GM18861 (cell line): ENCODE results near the gene ADGRG7.

Experiments used
- ATAC-seq: cut with Tn5 transposase; IDR thresholded peaks from one replicate; pipeline ENCODE4 v1.9.1; 2021; ENCODE audit not compliant: unreplicated experiment

ADGRG7 gene

DNA sequence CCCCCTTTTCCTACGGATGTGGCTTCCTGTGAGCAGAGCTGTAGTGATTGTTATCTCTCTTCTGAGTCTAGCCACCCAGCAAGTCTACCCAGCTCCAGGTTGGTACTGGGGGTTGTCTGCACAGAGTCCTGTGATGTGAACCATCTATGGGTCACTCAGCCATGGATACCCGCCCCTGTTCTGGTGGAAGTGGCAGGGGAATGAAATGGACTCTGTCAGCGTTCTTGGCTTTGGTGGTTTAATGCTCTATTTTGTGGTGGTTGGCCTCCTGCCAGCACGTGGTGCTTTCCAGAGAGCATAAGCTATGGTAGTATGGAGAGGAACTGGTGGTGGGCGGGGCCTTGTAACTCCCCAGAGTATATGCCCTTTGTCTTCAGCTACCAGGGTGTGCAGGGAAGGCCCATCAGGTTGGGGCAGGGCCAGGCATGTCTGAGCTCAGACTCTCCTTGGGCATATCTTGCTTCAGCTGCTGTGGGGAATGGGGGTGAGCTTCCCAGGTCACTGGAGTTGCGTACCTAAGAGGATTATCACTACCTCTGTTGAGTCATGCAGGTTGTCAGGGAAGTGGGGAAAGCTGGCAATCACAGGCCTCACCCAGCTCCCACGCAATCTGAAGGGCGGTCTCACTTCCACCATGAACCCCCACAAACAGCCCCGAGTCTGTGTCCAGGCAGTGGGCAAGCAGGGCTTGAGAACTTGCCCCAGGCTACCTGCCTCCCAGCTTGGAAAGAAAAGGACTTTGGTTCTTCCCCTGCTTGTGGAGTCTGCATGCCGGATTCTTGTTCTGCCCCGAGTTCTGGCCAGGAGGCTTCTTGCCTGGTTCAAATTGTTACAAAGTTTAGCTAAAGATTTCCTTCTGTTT, 9.0 kb upstream of the ADGRG7 start:
- ATAC-seq, result no peak

DNA sequence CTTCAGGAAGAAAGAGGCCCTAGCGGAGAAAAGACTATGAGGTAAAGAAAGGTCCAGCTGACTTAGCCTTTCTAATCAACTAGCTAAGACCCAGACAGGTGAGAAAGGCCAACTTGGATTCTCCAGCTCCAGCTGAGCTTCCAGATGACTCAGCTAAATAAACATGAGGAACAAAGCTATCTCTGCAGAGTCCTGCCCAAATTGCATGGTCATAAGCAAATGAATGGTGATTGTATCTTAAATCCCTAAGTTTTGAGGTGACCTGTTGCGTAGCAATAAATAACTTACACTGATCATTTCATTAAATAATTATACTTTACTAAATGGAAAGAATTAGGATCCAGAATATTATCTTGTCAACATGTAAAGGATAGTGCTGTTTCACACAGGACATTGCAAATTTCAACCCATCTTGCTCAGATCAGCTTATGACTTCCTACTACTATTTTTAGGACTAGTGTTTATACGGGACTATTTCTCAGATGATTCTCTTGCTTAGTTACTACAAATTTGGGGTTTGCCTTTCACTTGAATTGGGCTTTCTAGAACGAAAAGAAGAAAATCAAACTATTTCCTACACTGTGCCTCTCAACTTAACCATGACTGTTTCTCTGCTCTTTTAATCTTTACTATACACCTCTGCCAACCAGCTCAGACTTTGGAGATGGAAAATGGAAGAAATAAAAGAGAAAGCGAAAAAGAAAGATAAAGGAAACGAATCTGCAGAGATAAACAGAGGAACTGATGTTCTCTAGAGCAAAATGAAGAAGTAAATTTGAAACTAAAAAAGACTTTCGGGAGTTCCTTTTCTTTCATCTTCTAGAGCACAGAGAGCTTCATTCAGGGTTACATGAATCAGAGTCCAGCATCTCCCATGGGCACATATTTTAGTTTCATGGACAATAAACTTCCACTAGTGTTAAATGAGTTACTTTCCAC, 6.6 kb upstream of the ADGRG7 start:
- no peak for ATAC-seq

GRCh38 chr3:100603469-100603868, 5.9 kb upstream of the ADGRG7 start:
- no peak for ATAC-seq

GRCh38 chr3:100605358-100605757, 4.0 kb upstream of the ADGRG7 start:
- no peak for ATAC-seq

DNA sequence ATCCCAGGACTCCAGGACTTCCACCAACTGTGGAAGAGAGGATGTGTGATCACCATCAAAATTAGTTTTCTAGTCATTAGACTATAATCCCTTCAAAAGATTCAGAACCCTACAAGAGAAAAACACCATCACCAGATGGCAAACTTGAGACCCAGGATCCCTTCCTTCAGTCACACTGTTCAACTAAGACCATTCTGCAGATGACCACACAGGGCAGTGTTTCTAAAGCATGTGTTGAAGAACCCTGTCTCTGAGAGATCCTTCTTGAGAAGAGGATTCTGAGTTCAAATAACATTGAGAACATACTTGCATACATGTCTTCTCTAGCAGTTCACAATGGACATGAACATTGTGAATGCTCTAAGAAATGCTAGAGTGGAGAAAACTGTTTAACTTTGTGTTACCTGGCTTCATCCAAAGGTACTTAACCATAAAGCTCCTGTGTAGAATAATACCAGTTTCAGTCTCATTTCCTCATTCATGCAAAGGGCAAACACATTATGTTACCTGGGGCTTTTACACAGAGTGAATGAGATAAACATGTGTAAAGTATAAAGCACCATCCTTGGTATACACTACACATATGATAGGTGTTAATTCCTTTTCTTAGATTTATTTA, 2.4 kb upstream of the ADGRG7 start:
- ATAC-seq, result peak; percentile 80

DNA sequence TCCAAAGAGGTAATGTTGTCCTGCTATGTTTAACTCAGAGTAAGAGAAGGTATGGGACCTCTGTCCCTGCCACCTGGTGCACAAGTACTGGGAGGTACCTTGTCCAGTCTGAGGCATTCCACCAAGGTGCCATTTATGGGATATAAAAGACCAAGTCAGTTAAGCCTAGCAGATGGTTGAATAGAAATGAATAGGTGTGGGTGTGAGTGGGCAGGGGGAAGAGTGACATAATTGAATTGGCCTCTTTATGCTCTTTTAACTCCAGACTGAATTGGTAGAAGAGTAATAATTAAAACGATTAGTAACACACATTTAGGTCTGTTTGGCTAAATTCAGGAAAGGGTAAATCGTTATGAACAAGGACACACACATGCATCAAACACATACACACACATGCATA, 562 bp downstream of the ADGRG7 start:
- ATAC-seq, result no peak

DNA sequence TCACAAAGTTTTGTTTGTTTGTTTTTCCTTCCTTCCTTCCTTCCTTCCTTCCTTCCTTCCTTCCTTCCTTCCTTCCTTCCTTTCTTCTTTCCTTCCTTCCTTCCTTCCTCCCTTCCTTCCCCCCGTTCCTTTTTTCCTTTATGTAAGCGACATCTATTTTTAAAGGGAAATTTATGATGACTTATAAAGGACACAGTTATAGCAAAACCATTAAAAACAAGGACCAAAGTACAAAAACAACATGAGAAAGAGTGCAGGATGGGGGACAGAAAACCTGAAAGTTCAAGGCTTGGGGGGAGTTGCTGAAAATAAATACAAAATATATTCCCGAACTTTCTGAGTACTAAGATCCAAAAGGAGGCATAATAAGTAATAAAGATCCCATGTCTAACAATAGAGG, 1.8 kb downstream of the ADGRG7 start:
- no peak for ATAC-seq

GRCh38 chr3:100613721-100614390, 4.5 kb downstream of the ADGRG7 start:
- ATAC-seq, result peak; percentile 56

DNA sequence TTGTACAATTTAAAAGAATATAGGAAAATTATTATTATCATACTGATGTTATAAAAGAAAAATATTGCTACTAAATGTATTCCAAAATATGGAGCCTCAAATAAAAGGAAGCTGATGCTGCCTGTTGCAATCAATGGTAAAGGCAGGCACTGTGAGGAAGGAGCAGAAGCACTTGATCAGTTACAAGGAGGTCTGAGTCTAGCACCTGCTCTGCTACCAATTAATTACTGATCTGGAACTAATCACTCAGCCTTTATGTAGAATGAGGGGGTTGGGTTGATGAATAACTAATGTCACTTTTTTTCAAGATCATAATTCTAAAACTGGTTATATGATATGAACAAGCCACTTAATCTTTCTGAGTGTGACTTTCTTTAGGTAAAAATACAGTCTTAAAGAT, 5.5 kb downstream of the ADGRG7 start:
- ATAC-seq, result peak; percentile 83

GRCh38 chr3:100615684-100616083, 6.3 kb downstream of the ADGRG7 start:
- no peak for ATAC-seq

DNA sequence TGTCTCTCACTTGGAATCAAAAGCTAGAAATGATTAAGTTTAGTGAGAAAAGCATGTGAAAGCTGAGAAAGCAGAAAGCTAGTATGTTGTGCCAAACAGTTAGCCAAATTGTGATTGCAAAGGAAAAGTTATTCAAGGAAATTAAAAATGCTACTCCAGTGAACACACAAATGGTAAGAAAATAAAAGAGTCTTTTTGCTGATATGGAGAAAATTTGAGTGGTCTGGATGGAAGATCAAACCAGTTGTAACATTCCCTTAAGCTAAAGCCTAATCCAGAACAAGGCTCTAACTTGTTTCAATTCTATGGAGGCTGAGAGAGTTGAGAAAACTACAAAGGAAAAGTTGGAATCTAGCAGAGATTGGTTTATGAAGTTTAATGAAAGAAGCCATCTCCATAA, 11.8 kb downstream of the ADGRG7 start:
- no peak for ATAC-seq

DNA sequence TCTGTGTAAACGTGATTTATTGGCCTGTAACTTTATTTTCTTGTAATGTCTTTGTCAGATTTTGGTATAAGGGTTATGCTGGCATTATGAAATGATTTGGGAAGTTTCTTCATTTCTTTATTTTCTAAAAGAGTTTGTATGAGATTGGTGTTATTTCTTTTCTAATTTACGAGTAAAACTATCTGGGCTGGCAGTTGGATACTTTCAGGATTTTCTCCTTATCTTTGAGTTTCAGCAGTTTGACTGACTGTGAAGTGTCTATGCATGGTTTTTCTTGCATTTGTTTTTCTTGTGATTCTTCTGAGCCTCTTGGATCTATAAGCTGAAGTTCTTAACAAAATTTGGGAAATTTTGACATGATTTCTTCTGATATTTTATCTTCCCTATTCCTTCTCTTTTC, 18.1 kb downstream of the ADGRG7 start:
- ATAC-seq, result no peak

GRCh38 chr3:100629421-100630127, 20.2 kb downstream of the ADGRG7 start:
- no peak for ATAC-seq

- ATAC-seq, result no peak
Observed at GRCh38 chr3:100630664-100631063, 21.3 kb downstream of the ADGRG7 start.

DNA sequence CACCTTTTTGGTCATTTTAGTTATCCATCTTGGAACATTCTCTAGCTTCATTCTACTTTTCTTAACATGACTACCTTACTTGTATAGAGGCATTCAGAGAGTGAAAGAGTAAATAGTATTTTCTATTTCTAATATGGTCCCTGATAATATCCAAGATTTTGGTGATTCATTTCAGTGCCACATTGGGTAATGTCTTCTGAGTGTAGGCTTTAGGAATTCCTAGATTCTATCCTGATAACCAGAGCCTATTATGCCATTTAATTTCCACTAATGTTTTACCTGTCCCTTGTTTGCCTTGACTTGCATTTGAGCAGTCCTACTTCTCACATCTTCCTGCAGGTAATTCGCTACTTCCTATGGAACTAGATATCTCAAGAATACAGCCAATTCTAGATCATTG, 21.8 kb downstream of the ADGRG7 start:
- no peak for ATAC-seq

- ATAC-seq, result peak; percentile 67
Observed at GRCh38 chr3:100634493-100635272, 25.3 kb downstream of the ADGRG7 start.

DNA sequence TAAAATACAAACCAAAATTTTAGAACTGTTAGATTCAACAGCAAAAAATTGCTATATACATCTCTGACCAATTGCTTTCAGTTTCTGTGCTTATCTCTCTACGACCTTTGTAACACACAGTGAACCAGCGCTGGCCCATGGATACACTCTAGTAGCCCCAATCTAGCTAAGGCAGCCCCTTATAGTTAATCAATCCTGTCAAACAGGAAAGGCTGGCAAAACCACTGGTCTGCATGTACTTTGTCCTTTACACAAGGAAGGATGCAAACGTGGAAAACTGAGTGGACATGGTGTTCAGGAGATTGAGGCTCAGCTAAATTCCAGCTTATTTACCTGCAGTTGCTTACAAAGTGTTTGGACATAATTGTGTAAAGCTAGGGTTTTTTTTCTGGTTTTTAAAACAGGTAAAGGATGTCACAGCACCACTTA, 25.9 kb downstream of the ADGRG7 start:
- ATAC-seq, result no peak

GRCh38 chr3:100637197-100637631, 27.8 kb downstream of the ADGRG7 start:
- ATAC-seq, result no peak

DNA sequence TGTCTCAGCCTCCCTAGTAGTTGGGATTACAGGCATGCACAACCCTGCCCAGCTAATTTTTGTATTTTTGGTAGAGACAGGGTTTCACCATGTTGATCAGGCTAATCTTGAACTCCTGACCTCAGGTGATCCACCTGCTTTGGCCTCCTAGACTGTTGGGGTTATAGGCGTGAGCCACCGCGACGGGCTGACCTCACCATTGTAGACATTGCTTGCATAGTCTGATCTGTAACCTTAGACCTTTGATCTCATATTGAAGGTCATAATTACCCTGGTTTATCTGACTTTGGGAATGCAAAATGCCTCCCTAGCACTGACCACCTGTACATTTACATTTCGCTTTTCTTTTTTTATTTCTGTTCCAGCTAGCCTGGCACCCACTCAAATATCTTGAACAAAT, 31.2 kb downstream of the ADGRG7 start:
- no peak for ATAC-seq
